HG03342 (cell line): ENCODE results near the gene MMP24.
A peak's percentile ranks its signal among the peaks of the same experiment; 100 is the strongest.

Experiments
- ATAC-seq: cut with Tn5 transposase; IDR thresholded peaks from one replicate; pipeline ENCODE4 v1.9.1; 2021; ENCODE audit warnings: mild to moderate bottlenecking, moderate library complexity; ENCODE audit not compliant: unreplicated experiment

Gene MMP24

DNA sequence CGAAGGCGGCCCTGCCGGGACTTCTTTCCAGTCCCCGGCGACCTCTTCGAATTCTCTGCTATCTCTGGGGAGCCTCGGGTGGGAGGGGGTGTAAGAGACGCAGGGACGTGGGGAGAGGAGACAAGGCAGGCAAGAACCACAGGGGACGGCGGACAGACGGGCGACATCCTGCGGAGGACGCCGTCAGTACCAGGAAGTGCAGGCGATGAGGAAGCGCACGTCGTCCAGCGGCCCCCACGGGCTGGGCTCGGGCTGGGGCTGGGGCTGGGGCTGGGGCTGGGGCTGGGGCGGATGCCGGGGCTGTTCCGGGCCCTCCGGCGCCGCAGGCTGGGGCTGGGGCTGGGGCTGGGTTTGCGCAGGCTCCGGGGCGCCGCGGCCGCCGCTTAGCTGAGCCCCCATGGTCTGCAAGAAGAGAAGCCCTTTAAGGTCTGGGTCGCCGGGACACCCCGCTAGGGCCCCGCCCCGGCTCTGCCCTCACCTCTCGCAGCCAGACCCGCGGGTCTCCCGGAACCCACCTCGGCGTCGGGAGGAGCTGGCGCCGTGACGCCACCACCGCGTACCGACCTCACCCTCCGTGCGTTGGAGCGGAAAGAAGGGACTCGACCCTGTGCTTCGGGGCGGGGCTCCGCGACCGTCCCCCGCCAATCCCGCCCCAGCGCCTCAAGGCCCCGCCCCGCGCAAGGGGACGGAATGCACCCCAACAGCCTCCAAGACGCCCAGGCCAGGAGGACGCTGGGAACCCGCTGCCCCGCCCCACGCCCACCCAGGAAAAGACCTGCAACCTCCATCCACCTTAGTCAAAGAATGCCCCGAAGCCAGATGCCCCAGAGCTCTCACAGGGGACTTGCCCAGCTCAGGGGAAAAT, 51.3 kb downstream of the MMP24 start, which contains the start of gene MMP24OS:
Gene MMP24OS, minus strand, starts transcription at position 592 of the 865 bp plus-strand sequence. Its CDS starts 193 bp downstream, at position 399.
- peak; percentile 84 for ATAC-seq

DNA sequence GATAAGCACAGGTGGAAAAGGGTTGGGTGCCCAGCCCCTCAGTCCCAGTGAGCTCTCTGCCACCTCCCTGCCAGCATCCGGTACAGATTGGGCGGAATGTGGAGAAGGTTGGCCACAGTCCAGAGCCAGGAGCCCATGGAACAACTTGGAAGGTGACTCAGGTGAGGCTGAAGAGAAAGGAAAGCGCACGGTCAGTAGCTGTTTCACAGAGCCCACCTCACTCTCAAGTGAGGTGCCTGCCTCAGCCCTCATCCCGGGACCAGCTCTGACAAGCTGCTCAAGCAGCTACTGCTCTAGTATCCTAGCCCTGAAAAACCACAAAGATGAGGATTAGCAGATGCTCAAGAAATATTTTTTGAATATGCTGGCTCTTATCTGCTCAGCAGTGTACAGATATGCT, 52.5 kb downstream of the MMP24 start:
- ATAC-seq = no peak

DNA sequence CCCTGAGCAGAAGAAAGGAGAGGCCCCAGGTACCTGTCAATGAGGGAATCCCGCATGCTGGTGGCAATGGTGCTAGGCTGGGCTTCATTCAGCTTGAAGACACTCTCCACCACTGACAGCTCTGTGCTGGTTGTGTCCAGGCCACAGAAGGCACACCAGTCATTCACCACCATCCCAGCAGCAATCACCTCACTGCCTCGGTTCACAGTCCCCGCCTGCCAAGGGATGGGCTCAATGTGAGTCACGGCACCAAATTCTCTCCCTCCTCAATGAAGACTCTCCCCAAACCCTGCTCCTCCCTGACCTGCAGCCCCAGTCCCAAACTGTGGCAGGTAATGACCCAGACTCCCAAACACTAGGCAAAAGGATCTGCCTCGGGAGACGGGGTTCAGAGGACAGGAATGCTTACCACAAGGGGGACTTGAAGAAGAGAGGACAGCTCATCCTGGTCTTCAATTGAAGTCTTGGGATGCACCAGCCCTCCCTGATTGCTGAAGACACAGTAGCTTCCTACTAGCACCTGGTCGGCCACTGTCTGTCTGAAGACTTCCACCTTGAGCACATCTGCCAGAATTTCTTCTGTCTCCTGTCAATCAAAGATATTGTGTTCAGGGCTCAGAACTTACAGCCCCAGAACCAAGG, 53.2 kb downstream of the MMP24 start:
- ATAC-seq = no peak

DNA sequence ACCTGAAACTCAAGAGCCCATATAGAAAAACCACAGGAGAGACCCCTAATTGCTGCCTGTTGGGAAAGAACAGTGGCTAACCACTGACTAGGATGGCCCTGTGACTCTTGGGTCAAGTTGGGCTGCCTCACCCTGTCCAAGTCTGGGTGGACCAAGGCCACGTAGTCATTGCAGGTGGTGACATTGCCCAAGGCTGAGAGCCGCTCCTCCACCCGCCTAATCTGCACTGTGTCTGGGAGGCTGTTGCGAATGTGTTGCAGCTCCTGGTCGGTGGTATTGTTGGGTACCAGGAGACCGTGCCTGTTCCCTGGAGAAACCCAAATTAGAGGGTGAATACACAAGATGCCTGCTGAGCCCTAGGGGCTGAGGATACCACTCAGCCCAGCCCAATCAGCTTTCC, 54.0 kb downstream of the MMP24 start:
- ATAC-seq = no peak

DNA sequence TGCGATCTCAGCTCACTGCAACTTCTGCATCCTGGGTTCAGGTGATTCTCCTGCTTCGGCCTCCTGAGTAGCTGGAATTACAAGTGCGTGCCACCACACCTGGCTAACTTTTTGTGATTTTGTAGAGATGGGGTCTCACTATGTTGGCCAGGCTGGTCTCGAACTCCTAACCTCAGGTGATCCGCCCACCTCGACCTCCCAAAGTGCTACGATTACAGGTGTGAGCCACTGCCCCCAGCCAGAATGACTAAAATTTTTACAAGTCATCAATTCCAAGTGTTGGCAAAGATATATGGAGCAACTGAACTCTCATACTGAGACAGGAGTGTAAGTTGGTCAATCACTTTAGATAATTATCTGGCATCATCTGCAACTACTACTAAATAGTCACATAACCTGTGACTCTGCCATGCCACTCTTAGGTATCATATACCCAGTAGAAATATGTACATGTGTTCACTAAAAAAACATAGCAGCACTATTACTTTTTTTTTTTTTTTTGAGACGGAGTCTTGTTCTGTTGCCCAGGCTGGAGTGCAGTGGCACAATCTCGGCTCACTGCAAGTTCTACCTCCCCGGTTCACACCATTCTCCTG, 55.1 kb downstream of the MMP24 start:
- no peak for ATAC-seq

DNA sequence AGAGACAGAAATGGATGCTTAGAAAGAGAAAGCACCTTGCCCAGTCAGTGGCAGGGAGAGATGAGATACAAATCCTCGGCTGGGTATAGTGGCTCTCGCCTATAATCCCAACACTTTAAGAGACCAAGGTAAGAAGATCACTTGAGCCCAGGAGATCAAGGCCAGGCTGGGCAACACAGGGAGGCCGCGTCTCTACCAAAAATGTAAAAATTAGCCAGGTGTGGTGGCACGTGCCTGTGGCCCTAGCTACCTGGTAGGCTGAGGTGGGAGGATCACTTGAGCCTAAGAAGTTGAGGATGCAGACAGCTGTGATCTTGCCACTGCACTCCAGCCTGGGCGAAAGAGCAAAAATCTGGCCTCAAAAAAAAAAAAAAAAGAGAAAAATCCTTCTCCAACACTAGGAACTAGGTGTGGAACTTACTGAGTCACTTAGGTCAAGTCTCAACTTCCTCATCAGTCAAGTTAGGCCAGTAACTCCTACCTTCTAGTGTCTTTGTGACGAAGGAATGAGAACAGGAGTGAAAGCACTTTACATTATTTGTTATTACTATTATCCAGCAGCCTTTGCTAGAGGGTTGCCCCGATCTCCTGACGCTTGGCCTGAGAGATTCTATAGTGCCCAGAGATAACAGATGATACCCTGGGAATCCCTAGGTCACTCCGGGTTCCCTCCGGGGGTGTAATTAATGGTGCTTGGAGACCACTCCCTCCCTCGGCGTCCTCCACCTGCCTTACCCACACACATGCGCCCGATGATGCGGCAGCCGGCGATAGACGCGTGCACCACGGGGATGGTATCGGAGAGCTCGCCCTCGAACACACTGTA, 57.2 kb downstream of the MMP24 start:
- no peak for ATAC-seq

DNA sequence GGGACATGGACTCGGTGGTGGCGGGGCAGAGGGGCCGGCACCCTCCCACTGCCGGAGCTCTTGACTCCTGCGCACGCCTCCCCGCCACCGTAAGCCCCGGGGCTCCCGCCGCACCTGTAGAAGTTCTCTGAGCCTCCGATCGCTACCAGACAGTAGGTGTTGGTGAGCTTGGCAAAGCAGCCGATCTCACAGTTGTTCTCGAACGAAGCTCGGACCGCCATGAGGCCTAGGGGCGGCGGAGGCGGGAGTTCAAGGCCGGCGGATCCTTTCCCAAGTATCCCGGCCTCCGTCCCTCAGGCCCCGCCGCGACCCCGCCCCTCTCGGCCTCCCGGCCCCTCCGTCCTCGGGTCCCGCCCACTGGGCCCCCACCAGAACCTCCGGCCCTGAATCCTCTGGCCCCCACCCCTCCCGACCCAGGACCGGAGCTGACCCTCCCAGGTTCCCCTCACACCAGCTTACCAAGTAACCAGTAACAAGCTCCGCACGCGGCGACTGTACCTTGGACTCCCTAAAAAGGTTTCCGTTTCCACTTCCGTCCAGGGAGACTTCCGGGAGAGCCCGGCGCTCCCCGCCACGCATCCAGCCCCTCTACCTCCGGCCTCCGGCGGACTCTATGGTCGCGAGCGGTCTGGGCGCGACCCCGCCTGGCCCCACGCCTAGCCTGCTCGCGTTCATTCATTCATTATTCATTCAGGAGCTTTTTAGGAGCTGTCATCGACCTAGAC, 57.9 kb downstream of the MMP24 start, which contains the start of gene EIF6:
Gene EIF6, minus strand, starts transcription at position 506 of the 725 bp plus-strand sequence. Its CDS starts 285 bp downstream, at position 221.
- ATAC-seq = peak; percentile 79

DNA sequence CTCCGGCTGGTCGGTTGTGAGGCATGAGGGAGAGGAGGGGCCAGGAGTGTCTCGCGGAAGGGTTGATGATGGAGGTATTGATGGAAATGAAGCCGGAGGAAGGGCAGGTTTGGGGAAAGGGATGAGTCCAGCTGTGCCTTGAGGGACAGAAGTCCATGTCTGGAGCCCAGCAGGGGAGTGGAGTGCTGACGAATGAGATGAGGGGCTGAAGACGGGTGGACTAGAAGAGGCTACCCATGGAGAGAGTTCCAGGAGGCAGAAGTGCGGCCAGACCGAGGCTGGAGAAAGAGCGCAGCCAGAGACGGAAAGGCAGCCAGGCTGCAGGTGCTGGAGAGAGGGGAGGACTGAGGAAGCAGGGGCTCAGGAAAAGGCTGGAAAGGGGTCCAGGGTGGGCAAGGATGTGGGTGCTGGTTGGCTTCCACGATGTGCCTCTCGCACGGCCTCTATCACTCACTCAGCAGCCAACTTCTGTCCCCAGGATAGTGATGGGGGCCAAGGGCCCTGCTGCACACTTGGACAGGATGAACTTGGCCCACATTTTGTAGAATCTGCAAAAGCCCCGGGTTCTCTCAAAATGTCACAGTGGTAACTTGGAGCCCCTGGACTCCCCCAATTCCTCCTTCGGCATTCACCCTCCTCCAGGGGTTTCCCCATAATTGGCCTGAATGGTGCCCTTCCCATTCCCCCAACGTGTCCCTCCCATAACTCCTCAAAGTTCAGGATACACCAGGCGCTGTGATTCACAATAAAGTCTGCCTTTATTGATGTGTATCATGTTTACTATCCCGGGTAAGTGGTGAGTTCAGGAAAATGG, 58.7 kb downstream of the MMP24 start:
- no peak for ATAC-seq

DNA sequence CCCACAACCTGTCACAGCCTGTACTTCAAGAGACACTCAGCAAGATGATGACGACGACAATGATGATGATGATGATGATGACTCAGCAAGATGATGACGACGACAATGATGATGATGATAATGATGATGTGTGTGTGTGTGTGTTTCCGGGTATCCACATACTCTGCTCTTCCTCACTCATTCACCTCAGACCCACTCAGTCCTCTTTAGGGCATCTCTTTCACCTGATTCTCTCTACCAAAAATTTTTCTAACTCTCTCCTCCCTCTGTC, 59.3 kb downstream of the MMP24 start:
- no peak for ATAC-seq

DNA sequence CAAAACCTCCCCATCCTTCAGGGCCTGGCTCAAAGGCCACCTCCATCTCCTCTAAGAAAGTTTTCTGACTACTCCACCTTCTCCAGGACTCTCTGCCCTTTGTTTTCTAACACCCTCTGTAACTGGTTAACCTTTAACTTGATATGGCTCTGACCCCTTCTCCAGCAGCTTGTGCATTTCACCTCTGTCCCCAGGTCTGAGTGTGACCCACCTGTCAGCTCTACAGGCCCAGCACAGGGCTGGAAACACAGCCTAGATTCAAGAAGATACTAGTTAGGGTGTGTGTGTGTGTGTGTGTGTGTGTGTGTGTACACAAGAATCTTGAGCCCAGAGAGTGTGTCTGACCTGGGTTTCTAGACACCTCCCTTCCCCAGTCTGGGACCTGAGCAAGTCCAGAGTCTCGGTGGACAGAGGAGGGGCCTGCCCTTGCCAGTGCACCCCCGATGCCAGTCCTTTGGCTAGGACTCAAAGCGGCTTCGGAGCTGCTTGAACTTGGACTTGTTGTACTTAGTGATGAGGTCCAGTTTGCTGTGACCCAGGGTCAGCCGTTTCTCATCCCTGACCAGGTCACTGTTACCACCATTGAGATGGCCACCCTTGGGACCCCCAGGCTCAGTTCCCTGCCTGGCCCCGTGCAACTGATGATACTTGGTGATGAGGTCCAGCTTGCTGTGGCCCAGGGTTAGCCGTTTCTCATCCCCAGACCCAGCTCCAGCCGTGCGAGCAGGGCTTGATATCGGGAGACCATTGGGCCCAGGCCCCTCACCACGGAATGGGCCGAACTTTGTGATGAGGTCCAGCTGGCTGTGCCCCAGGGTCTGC, 59.8 kb downstream of the MMP24 start:
- no peak for ATAC-seq

DNA sequence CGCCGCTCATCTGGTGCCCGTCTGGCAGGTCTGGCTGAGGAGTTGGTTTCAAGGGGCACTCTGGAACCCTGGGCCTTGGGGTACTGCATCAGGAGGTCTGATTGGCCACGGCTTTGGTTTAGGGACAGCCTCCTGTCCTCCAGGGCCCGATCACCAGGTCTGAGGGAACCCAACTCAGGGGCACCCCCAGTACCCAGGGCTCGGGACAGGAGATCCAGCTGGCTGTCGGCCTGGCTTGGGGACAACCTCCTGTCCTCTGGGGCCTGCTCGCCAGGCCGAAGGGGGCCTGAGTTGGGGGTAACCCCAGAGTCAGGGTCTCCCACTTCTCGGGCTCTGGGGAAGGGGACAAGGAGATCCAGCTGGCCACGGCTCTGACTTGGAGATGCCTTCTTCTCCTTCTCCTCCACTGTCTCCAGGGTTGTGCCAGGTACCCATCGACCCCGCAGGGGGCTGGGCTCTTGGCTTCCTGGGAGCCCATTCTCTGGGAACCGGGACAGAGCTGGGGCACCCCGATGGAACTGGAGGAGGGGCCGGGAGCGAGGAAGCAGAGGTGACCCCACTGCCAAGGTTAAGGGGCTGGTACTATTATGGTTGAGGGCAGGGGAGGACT, 60.5 kb downstream of the MMP24 start:
- ATAC-seq = no peak

DNA sequence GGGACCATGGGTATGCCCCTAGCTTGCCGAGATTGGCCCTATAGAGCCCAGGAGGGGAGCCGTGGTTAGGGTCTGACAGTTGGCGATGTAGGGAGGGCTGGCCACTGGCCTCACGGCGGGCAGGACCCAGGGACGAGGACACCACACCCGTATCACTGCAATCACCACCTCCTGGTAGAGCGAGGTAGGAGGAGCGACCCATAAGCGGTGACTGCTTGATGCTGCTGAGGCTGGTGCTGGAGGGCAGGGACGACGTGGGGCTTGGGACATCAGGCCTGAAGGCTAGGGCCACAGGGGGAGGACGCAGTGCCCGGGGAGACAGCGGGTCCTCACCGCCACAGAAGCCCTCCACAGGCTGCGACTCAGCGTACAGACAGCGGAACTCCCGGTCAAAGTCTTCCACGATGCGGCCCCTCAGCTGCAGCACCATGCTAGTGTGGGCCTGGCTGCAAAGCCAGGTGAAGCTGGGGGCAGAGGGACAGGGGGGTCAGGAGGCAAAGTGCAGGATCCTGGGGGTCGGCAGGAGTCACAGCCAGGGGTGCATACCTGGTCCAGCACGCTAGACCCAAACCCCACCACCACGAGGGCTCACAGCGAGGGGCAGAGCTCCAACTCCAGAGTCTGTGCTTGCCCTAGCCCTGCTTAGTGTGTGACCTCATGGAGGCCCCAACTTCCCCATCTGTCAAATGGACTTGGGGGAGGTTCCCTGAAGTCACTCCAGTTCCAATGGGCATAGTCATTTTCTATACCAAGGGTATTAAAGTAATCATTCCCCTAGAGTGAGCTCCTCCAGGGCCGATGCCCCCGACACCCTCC, 61.2 kb downstream of the MMP24 start:
- no peak for ATAC-seq

DNA sequence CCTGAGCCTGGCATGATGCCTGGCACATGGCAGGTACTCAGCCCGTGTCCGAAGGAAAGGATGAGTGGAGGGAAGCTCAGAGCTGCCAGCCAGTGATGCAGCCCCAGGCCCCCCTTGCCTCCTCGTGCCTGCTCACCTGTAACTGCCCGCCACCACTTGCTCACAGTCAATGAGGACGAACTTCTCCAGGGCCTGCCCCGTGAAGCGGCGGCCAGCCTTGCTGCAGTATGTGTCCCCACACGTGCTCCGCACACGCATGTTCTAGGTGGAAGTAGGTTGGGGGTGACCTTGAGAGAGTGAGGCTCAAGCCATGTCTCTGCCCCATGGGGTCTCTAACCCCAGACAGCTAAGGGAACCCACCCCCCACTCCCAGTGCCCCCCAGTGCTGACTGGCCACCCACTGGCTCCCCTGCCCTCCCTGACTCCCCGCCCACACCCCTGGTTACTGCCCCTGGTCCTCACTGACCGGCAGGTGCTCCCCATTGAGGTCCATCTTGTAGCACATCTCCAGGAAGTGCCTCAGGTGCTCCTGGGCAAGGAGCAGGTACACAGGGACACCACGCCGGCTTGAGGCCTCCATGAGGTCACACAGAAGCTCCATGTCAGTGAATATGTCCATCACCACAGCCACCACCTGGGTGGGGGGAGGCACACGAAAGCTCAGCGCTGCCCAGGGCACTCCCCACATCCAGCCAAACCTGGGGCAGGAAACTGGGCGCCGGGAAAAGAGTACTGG, 62.0 kb downstream of the MMP24 start:
- ATAC-seq = no peak

DNA sequence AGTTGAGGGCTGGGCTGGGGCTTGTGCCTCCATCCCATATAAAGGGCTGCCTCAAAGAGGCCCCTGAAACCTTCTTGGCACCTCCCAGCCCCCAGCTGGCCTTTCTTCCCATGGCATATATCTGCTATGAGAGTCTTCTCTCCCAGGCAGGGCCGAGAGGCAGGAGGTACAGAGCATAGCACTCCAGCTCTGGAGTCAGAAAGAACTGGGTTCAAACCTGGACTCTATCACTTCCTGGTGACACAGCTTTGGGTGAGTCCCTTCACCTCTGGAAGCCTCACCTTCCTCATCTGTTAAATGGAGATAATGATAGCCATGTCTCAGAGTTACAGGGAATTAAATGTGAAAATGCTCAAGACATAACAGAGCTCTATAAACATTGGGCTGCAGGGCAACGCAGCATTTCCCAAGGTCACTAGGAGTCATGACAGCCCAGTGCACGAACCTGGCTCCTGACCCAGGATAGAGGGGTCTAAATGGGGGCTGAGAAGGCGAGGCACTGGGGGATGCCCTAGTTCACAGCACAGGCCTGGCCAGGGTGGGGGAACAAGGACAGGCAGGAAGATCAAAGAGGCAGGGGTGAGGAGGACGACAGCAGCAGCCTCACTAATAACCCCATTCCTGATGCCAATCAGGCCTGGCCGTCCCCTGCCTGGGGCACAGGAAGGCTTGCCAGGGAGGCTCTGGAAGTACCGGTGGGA, 63.8 kb downstream of the MMP24 start:
- no peak for ATAC-seq

DNA sequence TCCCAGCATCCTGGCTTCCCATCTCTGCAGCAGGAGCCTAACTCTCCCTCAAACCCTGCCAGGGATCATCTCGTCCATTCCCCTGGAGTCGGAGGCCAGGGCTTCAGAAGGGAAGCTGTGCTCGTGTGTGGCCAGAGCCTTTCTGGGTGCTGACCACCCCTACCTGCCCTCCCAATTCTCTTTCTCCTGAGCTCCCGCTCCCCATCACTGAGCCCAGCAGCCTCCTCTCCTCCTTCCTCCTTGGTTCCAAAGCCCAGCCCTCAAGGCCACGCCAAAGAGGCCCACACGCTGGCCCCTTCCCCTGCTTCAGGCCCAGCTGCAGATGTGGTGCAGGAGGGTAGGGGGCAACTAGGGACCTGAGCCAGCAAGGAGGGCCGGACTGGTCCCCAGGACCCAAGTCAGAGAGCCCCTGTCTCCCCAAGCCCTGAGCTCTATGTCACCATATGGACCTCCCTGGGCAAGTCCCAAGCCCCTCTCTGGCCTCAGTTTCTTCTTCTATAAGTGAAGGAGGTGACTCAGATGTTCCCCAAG, 64.5 kb downstream of the MMP24 start:
- ATAC-seq = no peak
